HEK293T (cell line): ENCODE data around the gene EBF3.

Experiments
- ARNT ChIP-seq: fragments of 450-650 bp; IDR thresholded peaks from 2 replicates; pipeline ENCODE4 v1.6.1; 2017; ENCODE audit warnings: mild to moderate bottlenecking
- BHLHE40 ChIP-seq: fragments of 450-650 bp; IDR thresholded peaks from 2 replicates; pipeline ENCODE4 v1.6.1; 2016; ENCODE audit warnings: mild to moderate bottlenecking, moderate library complexity, borderline replicate concordance
- ELF4 ChIP-seq: fragments of 450-650 bp; IDR thresholded peaks from 2 replicates; pipeline ENCODE4 v1.6.1; 2017; ENCODE audit warnings: antibody characterized with exemption
- FOXA1 ChIP-seq: fragments of 450-650 bp; IDR thresholded peaks from 2 replicates; pipeline ENCODE4 v1.6.1; 2016; ENCODE audit warnings: mild to moderate bottlenecking
- FOXK2 ChIP-seq: fragments of 450-650 bp; IDR thresholded peaks from 2 replicates; pipeline ENCODE4 v1.6.1; 2016; ENCODE audit warnings: mild to moderate bottlenecking
- FOXM1 ChIP-seq: fragments of 450-650 bp; IDR thresholded peaks from 2 replicates; pipeline ENCODE4 v1.6.1; 2017; ENCODE audit warnings: mild to moderate bottlenecking, borderline replicate concordance
- HDGF ChIP-seq: fragments of 450-650 bp; IDR thresholded peaks from 2 replicates; pipeline ENCODE4 v1.6.1; 2017; ENCODE audit warnings: antibody characterized with exemption, borderline replicate concordance
- L3MBTL2 ChIP-seq: fragments of 450-650 bp; conservative IDR thresholded peaks from 2 replicates; pipeline ENCODE4 v1.6.1; 2016; ENCODE audit warnings: mild to moderate bottlenecking
- LEF1 ChIP-seq: fragments of 450-650 bp; IDR thresholded peaks from 2 replicates; pipeline ENCODE4 v1.6.1; 2017; ENCODE audit warnings: mild to moderate bottlenecking, borderline replicate concordance
- SP1 ChIP-seq: fragments of 450-650 bp; IDR thresholded peaks from 2 replicates; pipeline ENCODE4 v1.6.1; 2017
- SUZ12 ChIP-seq: fragments of 450-650 bp; IDR thresholded peaks from 2 replicates; pipeline ENCODE4 v1.6.1; 2016; ENCODE audit warnings: mild to moderate bottlenecking
- TARDBP ChIP-seq: fragments of 450-650 bp; IDR thresholded peaks from 2 replicates; pipeline ENCODE4 v1.6.1; 2016

GRCh38 chr10:129865413-129865812 lies 98.7 kb downstream of the EBF3 start:
- no peak for TF ChIP-seq SP1
- no peak for TF ChIP-seq FOXA1
- no peak for TF ChIP-seq FOXM1
- TF ChIP-seq L3MBTL2, result no peak
- TF ChIP-seq ELF4, result no peak
- no peak for TF ChIP-seq FOXK2
- TF ChIP-seq SUZ12, result no peak
- no peak for TF ChIP-seq TARDBP
- no peak for TF ChIP-seq LEF1
- TF ChIP-seq BHLHE40, result no peak
- no peak for TF ChIP-seq ARNT
- no peak for TF ChIP-seq HDGF
